ENCODE measurements around the gene DHX35. TPM values are rescaled to one million over a fixed set of nuclear protein-coding genes. Genes with fewer than 3 reads are reported as not detected.

Gene DHX35
- total RNA-seq, 4 donors from 2014 or later, result 15.5 to 75.9 (median 17.7) TPM

DNA sequence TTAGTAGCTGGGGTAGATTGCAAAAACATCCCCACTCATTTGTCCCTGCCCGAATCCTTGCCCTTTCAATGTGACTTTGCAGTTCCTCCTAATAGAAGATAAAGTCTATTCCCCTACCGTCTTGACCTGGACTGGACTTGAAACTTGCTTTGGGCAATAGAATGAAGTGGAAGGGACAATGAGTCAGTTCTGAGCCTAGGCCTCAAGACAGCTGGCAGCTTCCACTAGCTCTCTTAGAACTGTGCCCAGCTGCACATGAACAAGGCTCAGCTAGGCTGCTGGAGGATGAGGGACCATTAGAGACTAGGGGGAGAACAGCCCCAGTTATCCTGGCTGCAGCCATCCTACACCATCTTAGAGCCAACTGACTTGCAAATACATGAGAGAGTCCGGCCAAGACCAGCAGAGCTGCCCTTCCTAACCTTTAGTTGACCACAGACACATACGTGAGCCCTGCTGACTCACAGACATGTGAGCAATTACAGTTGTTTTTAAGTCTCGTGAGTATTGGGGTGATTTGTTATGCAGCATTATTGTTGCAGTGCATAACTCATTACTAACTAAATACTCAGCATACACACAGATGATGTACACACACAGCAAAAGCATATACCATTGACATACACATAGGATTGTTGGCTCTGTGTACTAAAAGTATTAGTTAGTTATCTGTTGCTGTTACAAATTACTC, 105.5 kb downstream of the DHX35 start:
- 70 to 75% methylated on average over 2 to 5 of the region's 5 CpGs for WGBS, 2 donors (ENCODE audit: low coverage in 1 of 2)

GRCh38 chr20:39069976-39070375, 107.8 kb downstream of the DHX35 start:
- intact Hi-C loops (cut with DNase I; ENCODE audit: low total_unique reads), result no loop called here

More for the DNA sequence above, 105.5 kb downstream of the DHX35 start:
- intact Hi-C loops (cut with DNase I; ENCODE audit: low total_unique reads), result no loop called here
- TF ChIP-seq POLR2A (IDR thresholded peaks at IDR 0.05), result no peak
- TF ChIP-seq EP300 (IDR thresholded peaks at IDR 0.05; ENCODE audit: low read depth), result no peak
- in situ Hi-C loops (cut with MboI; ENCODE audit: low pct_ligation_motif_present in 1 of 4, low pct_unique_long_range_greater_than_20kb in 1 of 4, low sequenced_read_pairs in 3 of 4), result no loop called here
- Histone ChIP-seq H3K27ac (no peak overlapping the region), H3K9me3 (no peaks in the 10 kb centered on the region), H3K27me3 (peaks cover 25% of the 10 kb centered on the region), H3K36me3 (no peaks in the 10 kb centered on the region), H3K4me3 (no peak overlapping the region), H3K4me1 (no peaks in the 10 kb centered on the region)
- no peak for DNase-seq

GRCh38 chr20:39070484-39071231, 108.5 kb downstream of the DHX35 start:
- Histone ChIP-seq H3K4me1 (no peaks in the 10 kb centered on the region), H3K36me3 (no peaks in the 10 kb centered on the region), H3K27ac (no peak overlapping the region), H3K4me3 (no peak overlapping the region), H3K9me3 (no peaks in the 10 kb centered on the region), H3K27me3 (peaks cover 42% of the 10 kb centered on the region)
- TF ChIP-seq CTCF (IDR thresholded peaks at IDR 0.05), result no peak
- TF ChIP-seq POLR2A (IDR thresholded peaks at IDR 0.05), result no peak
- TF ChIP-seq EP300 (IDR thresholded peaks at IDR 0.05; ENCODE audit: low read depth), result no peak
- no peak for TF ChIP-seq POLR2AphosphoS5 (IDR thresholded peaks at IDR 0.05)
- 61% methylated on average over 4 to 7 of the region's 7 CpGs for WGBS, 2 donors (ENCODE audit: low coverage in 1 of 2)
- no peak for DNase-seq
- in situ Hi-C loops (cut with MboI; ENCODE audit: low pct_ligation_motif_present in 1 of 4, low pct_unique_long_range_greater_than_20kb in 1 of 4, low sequenced_read_pairs in 3 of 4), result no loop called here
- intact Hi-C loops (cut with DNase I; ENCODE audit: low total_unique reads), result no loop called here

More at GRCh38 chr20:39069976-39070375, 107.8 kb downstream of the DHX35 start:
- H3K27me3 ChIP-seq, result peaks cover 42% of the 10 kb centered on the region
- no peaks in the 10 kb centered on the region for H3K9me3 ChIP-seq
- H3K36me3 ChIP-seq, result no peaks in the 10 kb centered on the region
- WGBS, 2 donors (ENCODE audit: low coverage in 1 of 2), result 42 to 49% methylated on average over 3 to 6 of the region's 6 CpGs
- TF ChIP-seq POLR2A (IDR thresholded peaks at IDR 0.05) (no peak), EP300 (IDR thresholded peaks at IDR 0.05; ENCODE audit: low read depth) (no peak), CTCF (IDR thresholded peaks at IDR 0.05) (no peak)
- H3K4me3 ChIP-seq, result no peak overlapping the region
- in situ Hi-C loops (cut with MboI; ENCODE audit: low pct_ligation_motif_present in 1 of 4, low pct_unique_long_range_greater_than_20kb in 1 of 4, low sequenced_read_pairs in 3 of 4), result no loop called here
- H3K4me1 ChIP-seq, result no peaks in the 10 kb centered on the region
- no peak for DNase-seq
- H3K27ac ChIP-seq, result no peak overlapping the region

- Histone ChIP-seq H3K27me3 (peaks cover 42% of the 10 kb centered on the region), H3K4me1 (no peaks in the 10 kb centered on the region), H3K36me3 (no peaks in the 10 kb centered on the region), H3K9me3 (no peaks in the 10 kb centered on the region), H3K4me3 (no peak overlapping the region), H3K27ac (no peak overlapping the region)
- intact Hi-C loops (cut with DNase I; ENCODE audit: low total_unique reads) (no loop called here), in situ Hi-C loops (cut with MboI; ENCODE audit: low pct_ligation_motif_present in 1 of 4, low pct_unique_long_range_greater_than_20kb in 1 of 4, low sequenced_read_pairs in 3 of 4) (no loop called here)
- DNase-seq, result no peak
- TF ChIP-seq CTCF (IDR thresholded peaks at IDR 0.05) (no peak), POLR2AphosphoS5 (IDR thresholded peaks at IDR 0.05) (no peak), EP300 (IDR thresholded peaks at IDR 0.05; ENCODE audit: low read depth) (no peak), POLR2A (IDR thresholded peaks at IDR 0.05) (no peak)
- WGBS, 2 donors (ENCODE audit: low coverage in 1 of 2), result 89% methylated on average over 11 of the region's 11 CpGs; no CpG with 5 or more reads in 1 of the 2 donors
Observed at GRCh38 chr20:39072132-39072531, 110.0 kb downstream of the DHX35 start.
